Activated naive CD4-positive, alpha-beta T cell treated with anti-CD3 and anti-CD28 coated beads, Interleukin-2, amount 10 ng/mL, durations not matched to agents 7 days and 5 days (primary cell): Measurements from ENCODE around the gene GBA3.

ENCODE experiments used
- CTCF ChIA-PET: fragments of 350-600 bp; sonication (Branson Sonifier 250); formaldehyde crosslinking; loops from one replicate; lab custom pipeline; 2021; ENCODE audit warnings: antibody characterized with exemption; lab: Charles Lee
- DNase-seq: peaks from one replicate; pipeline ENCODE4 v3.0.0-alpha.2; 2020
- H3K27ac Mint-ChIP-seq: one replicate; pipeline ENCODE4 v1.8.0; 2021; ENCODE audit warnings: mild to moderate bottlenecking, moderate library complexity, mixed read lengths
- H3K27me3 Mint-ChIP-seq: one replicate; pipeline ENCODE4 v1.8.0; 2021; ENCODE audit warnings: mild to moderate bottlenecking, mixed read lengths
- H3K36me3 Mint-ChIP-seq: one replicate; pipeline ENCODE4 v1.8.0; 2021; ENCODE audit warnings: mixed read lengths
- H3K4me1 Mint-ChIP-seq: one replicate; pipeline ENCODE4 v1.8.0; 2021; ENCODE audit warnings: mixed read lengths
- H3K4me3 Mint-ChIP-seq: one replicate; pipeline ENCODE4 v1.8.0; 2021; ENCODE audit warnings: mild to moderate bottlenecking, moderate library complexity, mixed read lengths
- H3K9me3 Mint-ChIP-seq: one replicate; pipeline ENCODE4 v1.8.0; 2021; ENCODE audit warnings: mixed read lengths

GBA3 gene

DNA sequence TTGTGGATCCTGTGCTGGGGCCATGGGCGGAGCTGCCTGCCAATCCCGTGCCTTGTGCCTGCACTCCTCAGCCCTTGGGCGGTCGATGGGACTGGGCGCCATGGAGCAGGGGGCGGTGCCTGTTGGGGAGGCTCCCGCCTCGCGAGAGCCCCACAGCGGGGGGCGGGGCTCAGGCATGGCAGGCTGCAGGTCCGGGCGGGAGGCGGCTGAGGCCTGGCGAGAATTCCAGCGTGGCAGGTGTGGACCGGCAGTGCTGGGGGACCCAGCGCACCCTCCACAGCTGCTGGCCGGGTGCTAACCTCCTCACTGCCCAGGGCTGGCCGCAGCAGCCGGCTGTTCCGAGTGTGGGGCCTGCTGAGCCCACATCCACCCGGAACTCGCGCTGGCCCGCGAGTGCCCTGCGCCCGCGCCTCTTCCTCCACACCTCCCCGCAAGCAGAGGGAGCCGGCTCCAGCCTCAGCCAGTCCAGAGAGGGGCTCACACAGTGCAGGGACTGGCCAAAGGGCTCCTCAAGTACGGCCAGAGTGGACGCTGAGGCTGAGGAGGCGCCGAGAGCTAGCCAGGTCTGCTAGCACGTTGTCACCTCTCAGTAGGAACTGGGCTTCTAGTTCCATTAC is 85.9 kb downstream of the GBA3 start:
- no peak for DNase-seq
- Mint-ChIP-seq H3K4me3 (no peak overlapping the region), H3K9me3 (peaks cover 2% of the 10 kb centered on the region), H3K27ac (no peak overlapping the region), H3K27me3 (no peaks in the 10 kb centered on the region), H3K36me3 (no peaks in the 10 kb centered on the region), H3K4me1 (no peaks in the 10 kb centered on the region)
- CTCF ChIA-PET: no interaction called here

DNA sequence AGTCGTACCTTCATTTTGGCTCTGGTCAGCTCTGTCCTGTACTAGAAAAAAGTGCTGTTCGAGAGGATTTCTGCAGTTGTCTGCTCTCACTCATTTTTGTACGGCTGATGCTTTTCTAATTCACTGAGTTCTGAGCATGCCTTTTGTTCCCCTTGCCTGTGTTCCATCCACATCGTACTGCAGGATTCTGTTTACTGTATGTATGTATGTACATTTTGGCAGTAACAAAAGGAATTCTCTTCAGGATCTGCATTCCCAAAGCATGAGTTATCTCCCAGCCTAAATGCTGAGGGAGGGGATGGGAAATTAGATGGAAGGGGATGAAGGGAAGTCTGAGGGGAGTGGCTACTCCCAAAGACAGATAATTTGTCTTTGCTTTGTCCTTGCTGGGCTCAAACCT is 87.6 kb downstream of the GBA3 start:
- peaks cover 2% of the 10 kb centered on the region for H3K9me3 Mint-ChIP-seq
- CTCF ChIA-PET: no interaction called here
- H3K36me3 Mint-ChIP-seq: no peaks in the 10 kb centered on the region
- H3K27me3 Mint-ChIP-seq: no peaks in the 10 kb centered on the region
- no peak overlapping the region for H3K4me3 Mint-ChIP-seq
- no peaks in the 10 kb centered on the region for H3K4me1 Mint-ChIP-seq
- H3K27ac Mint-ChIP-seq: no peak overlapping the region
- DNase-seq: no peak

DNA sequence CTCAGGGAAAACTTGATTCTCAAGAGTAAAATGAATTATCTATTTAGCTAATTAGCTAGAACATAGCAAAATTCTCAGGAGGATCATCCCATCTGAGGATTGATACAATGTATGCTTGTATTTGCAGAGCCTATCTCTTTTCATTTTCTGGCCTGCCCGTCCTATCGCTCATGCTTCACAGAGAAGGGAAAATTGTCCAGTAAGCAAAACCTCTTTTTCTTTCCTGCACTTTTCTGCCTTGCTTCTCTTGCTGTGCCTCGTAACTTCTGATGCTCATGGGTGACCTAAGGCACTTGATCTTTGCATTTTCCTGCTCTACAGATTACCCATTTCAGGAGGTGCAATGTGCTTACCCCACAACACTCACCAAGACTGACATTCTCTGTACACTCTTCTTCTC is 88.1 kb downstream of the GBA3 start:
- H3K27ac Mint-ChIP-seq: no peak overlapping the region
- H3K9me3 Mint-ChIP-seq: peaks cover 2% of the 10 kb centered on the region
- H3K4me3 Mint-ChIP-seq: no peak overlapping the region
- CTCF ChIA-PET: no interaction called here
- no peaks in the 10 kb centered on the region for H3K27me3 Mint-ChIP-seq
- no peaks in the 10 kb centered on the region for H3K36me3 Mint-ChIP-seq
- H3K4me1 Mint-ChIP-seq: no peaks in the 10 kb centered on the region
- no peak for DNase-seq

DNA sequence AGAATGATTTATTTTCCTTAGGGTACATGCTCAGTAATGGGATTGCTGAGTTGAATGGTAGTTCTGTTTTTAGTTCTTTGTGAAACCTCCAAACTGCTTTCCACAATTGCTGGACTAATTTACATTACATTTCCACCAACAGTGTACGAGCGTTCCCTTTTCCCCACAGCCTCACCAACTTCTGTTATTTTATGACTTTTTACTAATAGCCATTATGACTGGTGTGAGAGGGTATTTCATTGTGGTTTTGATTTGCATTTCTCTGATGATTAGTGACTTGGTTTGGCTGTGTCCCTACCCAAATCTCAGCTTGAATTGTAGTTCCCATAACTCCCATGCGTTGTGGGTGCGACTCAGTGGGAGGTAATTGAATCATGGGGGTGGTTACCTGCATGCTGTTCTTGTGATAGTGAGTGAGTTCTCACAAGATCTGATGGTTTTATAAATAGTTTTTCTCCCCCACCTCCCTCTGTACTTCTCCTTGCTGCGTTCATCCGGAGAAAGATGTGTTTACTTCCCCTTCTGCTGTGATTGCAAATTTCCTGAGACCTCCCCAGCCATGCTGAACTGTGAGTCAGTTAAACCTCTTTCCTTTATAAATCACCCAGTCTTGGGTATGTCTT is 95.1 kb downstream of the GBA3 start:
- Mint-ChIP-seq H3K9me3 (no peaks in the 10 kb centered on the region), H3K36me3 (no peaks in the 10 kb centered on the region), H3K4me1 (no peaks in the 10 kb centered on the region), H3K4me3 (no peak overlapping the region), H3K27me3 (no peaks in the 10 kb centered on the region), H3K27ac (no peak overlapping the region)
- CTCF ChIA-PET: no interaction called here
- DNase-seq: no peak

DNA sequence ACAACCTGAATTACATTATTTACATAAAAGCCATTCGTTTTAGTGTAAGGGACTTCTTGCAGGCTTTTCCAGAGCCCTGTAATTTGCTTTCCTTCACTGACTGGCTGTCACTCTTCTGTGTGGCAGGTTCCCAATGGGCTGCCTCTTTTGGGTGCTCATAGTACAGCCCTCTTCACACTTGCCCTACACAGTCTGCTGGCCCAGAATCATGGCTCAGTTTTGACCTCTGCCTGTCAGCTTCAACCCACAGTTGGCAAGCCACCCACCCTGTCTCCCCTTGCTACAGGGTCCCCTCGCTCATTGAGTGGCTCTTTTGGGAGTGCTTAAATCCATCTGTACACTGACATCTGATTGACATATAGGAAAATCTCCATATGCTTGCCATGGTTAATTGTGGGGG is 97.9 kb downstream of the GBA3 start:
- Mint-ChIP-seq H3K4me3 (no peak overlapping the region), H3K9me3 (no peaks in the 10 kb centered on the region), H3K4me1 (no peaks in the 10 kb centered on the region), H3K27ac (no peak overlapping the region), H3K36me3 (no peaks in the 10 kb centered on the region), H3K27me3 (no peaks in the 10 kb centered on the region)
- DNase-seq: no peak
- CTCF ChIA-PET: no interaction called here

DNA sequence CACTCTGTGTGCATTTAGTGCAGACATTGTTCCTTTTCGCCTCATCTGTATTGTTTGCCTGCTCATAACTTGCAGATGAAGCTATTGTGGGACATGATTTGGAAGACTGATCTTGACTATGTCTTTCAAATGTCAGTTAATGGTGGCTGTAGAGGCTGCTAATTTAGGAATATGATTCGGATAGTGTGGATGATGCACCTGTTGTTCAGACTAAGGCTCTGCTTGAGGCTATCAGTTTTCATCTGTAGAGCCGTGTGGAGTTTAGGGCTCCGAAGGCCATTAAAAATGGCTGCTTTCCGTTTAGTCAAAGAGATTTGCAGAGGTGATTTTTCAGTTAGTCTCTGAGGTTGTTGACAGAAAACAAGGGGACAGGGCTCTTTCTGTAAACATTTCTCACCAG is 102.0 kb downstream of the GBA3 start:
- H3K36me3 Mint-ChIP-seq: no peaks in the 10 kb centered on the region
- no peak overlapping the region for H3K27ac Mint-ChIP-seq
- no peaks in the 10 kb centered on the region for H3K27me3 Mint-ChIP-seq
- H3K4me1 Mint-ChIP-seq: no peaks in the 10 kb centered on the region
- DNase-seq: no peak
- CTCF ChIA-PET: no interaction called here
- no peaks in the 10 kb centered on the region for H3K9me3 Mint-ChIP-seq
- no peak overlapping the region for H3K4me3 Mint-ChIP-seq

DNA sequence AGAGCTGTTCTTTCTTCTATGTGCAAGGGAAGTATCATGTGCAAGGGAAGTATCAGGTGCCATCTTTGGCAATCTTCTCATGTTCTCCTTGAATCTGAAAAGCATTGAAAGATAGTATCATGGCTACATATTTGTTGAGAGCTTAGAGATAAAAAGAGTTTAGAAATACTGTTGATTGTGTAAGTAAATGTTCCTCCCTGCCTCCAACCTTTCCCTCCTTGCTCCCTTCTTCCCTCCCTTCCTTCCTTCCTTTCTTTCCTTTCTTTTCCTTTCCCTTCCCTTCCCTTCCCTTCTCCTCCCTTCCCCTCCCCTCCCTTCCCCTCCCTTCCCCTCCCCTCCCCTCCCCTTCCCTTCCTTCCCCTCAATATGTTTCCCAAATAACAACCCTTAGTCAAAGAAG is 108.7 kb downstream of the GBA3 start:
- H3K4me3 Mint-ChIP-seq: no peak overlapping the region
- no peak overlapping the region for H3K27ac Mint-ChIP-seq
- no peaks in the 10 kb centered on the region for H3K4me1 Mint-ChIP-seq
- no peaks in the 10 kb centered on the region for H3K27me3 Mint-ChIP-seq
- CTCF ChIA-PET: no interaction called here
- H3K9me3 Mint-ChIP-seq: no peaks in the 10 kb centered on the region
- no peaks in the 10 kb centered on the region for H3K36me3 Mint-ChIP-seq
- no peak for DNase-seq

DNA sequence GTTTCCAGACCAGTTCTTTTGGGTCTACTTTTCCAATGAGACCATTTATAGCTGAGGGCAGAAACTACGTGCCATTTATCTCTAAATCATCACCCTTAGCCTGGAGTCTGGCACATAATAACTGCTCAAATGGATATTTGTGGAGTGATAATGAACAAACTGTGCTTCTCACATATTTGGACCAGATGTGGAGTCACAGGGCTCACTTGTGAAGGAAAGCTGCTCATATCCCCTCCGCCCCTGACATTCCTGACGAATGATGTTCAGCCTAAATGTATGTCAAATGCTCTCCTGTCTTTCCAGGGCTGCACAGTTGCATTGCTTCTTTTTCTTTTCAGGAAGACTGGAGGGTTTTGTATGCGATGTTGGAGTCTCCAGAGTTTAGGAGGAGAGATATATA is 110.1 kb downstream of the GBA3 start:
- H3K9me3 Mint-ChIP-seq: no peaks in the 10 kb centered on the region
- no peaks in the 10 kb centered on the region for H3K36me3 Mint-ChIP-seq
- no peaks in the 10 kb centered on the region for H3K27me3 Mint-ChIP-seq
- H3K4me1 Mint-ChIP-seq: no peaks in the 10 kb centered on the region
- no peak overlapping the region for H3K27ac Mint-ChIP-seq
- no peak for DNase-seq
- CTCF ChIA-PET: no interaction called here
- H3K4me3 Mint-ChIP-seq: no peak overlapping the region

DNA sequence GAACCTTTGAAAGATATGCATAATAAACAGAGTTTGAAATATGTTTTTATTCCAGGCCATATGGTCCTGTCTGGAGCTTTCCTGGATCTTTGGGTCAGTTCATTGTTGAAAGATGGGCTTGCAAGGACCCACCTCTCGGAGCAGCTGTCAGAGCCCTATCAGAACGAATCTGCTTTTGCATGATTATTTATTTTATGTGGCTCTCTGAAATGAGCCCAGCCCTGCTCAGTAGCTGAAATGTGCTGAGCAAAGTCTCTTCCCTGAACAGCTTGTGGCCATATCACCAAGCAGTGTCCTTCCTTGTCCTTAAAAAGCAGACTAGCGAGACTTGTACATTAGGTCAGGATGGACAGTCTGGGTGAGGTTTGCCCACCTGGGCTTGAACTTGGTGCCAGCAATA is 110.8 kb downstream of the GBA3 start:
- Mint-ChIP-seq H3K4me1 (no peaks in the 10 kb centered on the region), H3K4me3 (no peak overlapping the region), H3K9me3 (no peaks in the 10 kb centered on the region), H3K27me3 (no peaks in the 10 kb centered on the region), H3K27ac (no peak overlapping the region), H3K36me3 (no peaks in the 10 kb centered on the region)
- CTCF ChIA-PET: no interaction called here
- no peak for DNase-seq

DNA sequence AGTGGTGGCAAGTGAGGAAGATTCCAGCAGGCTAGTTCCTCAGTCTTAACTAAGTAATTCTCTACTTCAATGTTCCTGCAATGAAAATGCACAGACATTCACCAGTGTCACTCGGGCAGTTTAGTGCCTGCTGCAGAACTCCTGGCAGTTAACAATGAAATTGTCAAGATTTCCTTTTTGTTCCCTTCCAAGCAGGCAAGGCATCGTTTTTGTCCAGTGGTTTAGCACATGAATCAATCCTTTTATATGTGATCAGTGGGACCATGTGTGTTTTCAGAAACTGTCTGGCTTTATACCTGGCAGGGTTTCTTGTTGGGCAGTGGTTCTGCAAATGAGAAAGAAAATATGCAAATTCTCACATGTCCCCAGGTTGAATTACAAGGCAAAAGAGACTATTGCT is 122.2 kb downstream of the GBA3 start:
- H3K36me3 Mint-ChIP-seq: no peaks in the 10 kb centered on the region
- H3K9me3 Mint-ChIP-seq: no peaks in the 10 kb centered on the region
- no peaks in the 10 kb centered on the region for H3K4me1 Mint-ChIP-seq
- no peak overlapping the region for H3K4me3 Mint-ChIP-seq
- CTCF ChIA-PET: no interaction called here
- H3K27ac Mint-ChIP-seq: no peak overlapping the region
- no peaks in the 10 kb centered on the region for H3K27me3 Mint-ChIP-seq
- no peak for DNase-seq

DNA sequence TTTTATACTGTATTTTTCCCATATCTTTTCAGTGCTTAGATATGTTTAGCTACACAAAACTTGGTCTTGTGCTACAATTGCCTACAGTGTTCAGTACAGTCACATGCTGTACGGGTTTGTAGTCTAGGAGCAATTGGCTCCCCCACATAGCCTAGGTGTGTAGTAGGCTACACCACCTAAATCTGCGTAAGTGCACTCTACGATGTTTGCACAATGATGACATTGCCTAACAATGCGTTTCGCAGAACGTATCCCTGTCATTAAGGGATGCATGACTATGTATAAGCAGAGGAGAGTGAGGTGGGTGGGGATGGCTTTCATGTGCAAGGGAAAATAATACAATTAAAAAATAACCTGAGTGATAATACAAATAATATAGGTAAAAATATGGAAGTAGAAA is 131.4 kb downstream of the GBA3 start:
- no peaks in the 10 kb centered on the region for H3K27me3 Mint-ChIP-seq
- CTCF ChIA-PET: no interaction called here
- H3K36me3 Mint-ChIP-seq: no peaks in the 10 kb centered on the region
- no peak overlapping the region for H3K27ac Mint-ChIP-seq
- H3K9me3 Mint-ChIP-seq: no peaks in the 10 kb centered on the region
- no peaks in the 10 kb centered on the region for H3K4me1 Mint-ChIP-seq
- no peak overlapping the region for H3K4me3 Mint-ChIP-seq
- DNase-seq: no peak

DNA sequence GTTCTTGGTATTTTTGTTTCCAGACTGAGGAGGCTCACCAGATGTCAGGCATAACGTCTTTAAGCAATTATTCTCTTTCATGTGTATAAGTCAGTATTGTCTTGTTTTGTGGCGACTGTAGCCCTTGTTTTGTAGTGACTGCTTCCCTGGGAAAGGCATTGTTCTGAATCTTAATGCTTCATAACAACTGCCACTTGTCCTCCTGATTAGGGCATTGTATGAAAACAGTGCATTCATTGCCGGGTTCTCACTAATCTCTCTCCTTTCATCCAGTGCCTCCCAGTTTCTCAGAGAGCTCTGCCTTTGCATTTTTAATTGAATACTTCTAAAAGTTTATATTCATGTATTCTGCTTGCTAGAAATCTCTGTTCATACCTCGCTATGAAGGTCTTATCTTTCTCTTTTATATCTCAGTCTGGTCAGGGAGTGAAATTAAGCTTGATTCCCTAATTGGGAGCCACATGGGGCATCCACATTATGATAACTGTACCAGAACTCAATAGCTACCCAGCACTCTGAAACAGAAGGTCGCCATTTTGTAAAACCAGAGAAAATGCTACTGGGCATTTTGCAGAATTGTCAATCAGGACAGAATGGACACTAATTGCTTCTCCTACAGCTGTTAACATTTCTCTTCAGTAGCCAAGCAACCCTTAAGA is 149.8 kb downstream of the GBA3 start:
- H3K9me3 Mint-ChIP-seq: no peaks in the 10 kb centered on the region
- no peak for DNase-seq
- no peaks in the 10 kb centered on the region for H3K36me3 Mint-ChIP-seq
- H3K4me1 Mint-ChIP-seq: no peaks in the 10 kb centered on the region
- no peaks in the 10 kb centered on the region for H3K27me3 Mint-ChIP-seq
- no peak overlapping the region for H3K27ac Mint-ChIP-seq
- H3K4me3 Mint-ChIP-seq: no peak overlapping the region
- CTCF ChIA-PET: no interaction called here

DNA sequence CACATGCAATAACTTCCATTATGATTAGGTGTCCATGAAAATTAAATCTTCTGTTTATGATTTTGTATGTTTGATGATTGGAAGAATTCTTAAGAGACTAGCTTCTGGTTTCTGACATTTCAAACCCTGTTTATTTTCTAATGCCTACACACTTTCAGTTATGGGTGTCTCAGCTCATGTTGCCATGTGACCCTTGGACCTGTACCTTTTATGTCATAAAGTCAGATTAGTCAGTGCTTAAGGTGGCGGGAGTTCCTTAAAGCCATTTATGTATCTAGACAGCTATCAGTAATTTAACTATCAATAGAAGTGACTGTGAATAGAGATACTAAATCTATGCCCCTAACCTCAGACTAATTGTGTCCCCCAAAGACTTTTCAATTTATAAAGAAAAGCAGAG is 155.6 kb downstream of the GBA3 start:
- Mint-ChIP-seq H3K4me1 (no peaks in the 10 kb centered on the region), H3K27ac (no peak overlapping the region), H3K36me3 (no peaks in the 10 kb centered on the region), H3K9me3 (no peaks in the 10 kb centered on the region), H3K4me3 (no peak overlapping the region), H3K27me3 (peaks cover 3% of the 10 kb centered on the region)
- DNase-seq: no peak
- CTCF ChIA-PET: no interaction called here

DNA sequence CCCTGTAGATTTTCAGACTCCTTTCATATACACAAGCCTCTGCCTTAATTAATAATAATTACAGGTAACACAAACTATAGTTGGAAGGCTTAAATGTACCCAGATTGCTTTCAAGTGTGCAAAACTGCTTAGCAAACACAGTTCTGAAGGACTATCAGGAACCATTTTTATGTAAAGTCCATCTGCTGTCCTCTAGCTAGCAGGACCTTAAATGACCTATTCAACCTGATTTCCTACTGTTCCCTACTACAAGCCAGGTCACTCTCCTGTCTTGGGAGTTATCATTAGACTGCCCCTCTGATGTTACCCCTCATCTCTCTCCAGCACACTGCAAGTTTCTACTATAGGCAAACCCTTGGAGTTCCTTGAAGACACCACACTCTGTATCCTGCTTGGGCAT is 157.3 kb downstream of the GBA3 start:
- Mint-ChIP-seq H3K4me3 (no peak overlapping the region), H3K4me1 (no peaks in the 10 kb centered on the region), H3K36me3 (no peaks in the 10 kb centered on the region), H3K27me3 (peaks cover 3% of the 10 kb centered on the region), H3K27ac (no peak overlapping the region), H3K9me3 (no peaks in the 10 kb centered on the region)
- no peak for DNase-seq
- CTCF ChIA-PET: no interaction called here

DNA sequence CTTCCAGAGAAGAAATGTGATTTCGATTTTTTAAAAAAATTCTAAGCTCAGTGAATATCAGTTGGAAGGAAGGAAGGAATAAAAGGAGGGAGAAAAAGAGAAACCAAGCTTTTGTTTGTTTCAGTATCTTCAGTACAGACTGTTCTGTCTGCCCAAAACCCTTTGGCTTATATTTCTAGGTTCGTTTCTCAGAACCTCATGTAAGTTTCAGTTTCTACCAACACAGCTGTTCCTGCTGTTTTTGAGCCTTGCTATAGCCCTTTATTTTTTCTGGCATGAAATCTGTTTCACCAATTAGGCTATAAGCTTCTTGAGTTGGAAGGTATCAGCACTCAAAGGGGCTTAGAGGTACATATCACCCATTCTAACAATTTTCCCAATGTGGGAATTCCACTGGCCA is 157.9 kb downstream of the GBA3 start:
- Mint-ChIP-seq H3K27me3 (peaks cover 3% of the 10 kb centered on the region), H3K9me3 (no peaks in the 10 kb centered on the region), H3K4me1 (no peaks in the 10 kb centered on the region), H3K4me3 (no peak overlapping the region), H3K36me3 (no peaks in the 10 kb centered on the region), H3K27ac (no peak overlapping the region)
- CTCF ChIA-PET: no interaction called here
- no peak for DNase-seq
